CD1c-positive myeloid dendritic cell (primary cell): ENCODE data around the gene CNGB1.
A peak's percentile ranks its signal among the peaks of the same experiment; 100 is the strongest.
"Not testable (repeated sequence)": the region's sequence is repeated elsewhere in the genome, so short reads cannot be mapped to it uniquely, and the experiment has no call there.

ENCODE experiments used
- DNase-seq: peaks from one replicate; pipeline ENCODE4 v3.0.0-alpha.2; 2016; ENCODE audit errors: extremely low spot score

The CNGB1 gene

DNA sequence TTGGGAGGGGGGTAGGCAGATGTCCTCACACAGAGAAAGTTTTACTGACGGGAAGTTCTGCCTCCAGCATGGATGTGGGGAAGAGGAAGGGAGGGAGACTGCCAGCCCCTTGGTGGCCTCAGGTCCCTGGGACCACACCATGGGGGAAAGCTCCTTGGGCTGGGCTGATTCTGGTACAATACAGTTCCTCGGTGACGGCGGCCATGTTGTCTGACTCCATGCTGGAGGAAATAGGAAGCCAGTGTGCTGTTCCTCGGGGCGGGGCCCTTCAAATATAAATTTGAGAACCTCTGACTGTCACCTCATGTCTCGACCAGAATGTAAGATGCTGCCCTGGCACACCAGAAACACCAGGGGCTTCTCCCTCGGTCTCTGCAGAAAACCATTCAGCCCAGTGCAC is 66.8 kb downstream of the CNGB1 start:
- no peak for DNase-seq

DNA sequence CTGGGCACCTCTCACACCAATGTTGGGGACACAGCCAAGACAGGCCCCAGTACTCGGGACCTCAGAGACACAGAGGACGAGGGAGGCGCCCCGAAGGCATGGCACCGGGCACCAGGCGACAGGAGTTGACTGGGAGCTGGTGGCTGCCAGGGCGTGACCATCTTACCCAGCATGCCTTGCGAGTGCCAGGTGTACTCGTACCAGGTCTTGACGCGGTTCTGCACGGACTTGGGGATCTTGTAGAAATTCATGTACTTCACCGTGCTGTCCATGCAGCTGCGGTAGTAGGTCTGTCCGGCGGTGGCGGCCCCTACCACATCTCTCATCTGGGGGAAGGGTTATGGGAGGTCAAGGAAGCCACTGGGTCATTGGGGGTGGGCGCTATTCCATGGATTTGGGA is 67.3 kb downstream of the CNGB1 start:
- no peak for DNase-seq

GRCh38 chr16:57901480-57902069 is 69.4 kb downstream of the CNGB1 start:
- no peak for DNase-seq

DNA sequence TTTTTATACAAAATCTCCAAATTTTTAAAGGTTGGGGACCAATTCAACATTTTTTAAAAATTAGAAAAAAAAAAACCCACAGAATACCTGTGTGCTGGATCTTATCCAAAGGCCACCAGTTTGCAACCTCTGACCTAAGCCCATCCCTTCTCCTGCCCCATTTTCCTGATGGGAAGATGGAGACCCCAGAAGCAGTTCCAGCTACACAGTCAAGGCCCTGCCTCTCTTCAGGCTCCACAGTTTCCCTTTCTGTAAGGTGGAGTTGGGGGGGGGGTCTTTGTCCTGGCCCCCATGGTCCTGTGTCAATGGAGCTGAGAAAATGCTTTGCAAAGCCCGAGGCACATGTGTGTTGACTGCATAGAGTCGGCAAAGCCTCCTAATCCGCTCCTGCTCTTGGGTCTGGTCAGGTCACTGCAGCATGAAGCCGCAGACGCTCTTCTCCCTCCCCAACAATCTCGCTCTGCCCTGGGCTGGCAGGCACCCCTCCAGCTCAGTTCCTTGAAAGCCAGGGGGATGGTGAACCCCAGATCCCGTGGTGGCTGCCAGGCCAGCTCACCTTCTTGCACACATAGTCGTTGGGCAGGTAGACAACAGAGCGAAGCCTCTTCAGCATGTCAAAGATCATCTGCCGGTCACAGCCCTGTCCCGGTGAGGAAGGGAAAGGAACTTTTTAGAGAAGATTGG is 70.0 kb downstream of the CNGB1 start:
- DNase-seq: no peak

DNA sequence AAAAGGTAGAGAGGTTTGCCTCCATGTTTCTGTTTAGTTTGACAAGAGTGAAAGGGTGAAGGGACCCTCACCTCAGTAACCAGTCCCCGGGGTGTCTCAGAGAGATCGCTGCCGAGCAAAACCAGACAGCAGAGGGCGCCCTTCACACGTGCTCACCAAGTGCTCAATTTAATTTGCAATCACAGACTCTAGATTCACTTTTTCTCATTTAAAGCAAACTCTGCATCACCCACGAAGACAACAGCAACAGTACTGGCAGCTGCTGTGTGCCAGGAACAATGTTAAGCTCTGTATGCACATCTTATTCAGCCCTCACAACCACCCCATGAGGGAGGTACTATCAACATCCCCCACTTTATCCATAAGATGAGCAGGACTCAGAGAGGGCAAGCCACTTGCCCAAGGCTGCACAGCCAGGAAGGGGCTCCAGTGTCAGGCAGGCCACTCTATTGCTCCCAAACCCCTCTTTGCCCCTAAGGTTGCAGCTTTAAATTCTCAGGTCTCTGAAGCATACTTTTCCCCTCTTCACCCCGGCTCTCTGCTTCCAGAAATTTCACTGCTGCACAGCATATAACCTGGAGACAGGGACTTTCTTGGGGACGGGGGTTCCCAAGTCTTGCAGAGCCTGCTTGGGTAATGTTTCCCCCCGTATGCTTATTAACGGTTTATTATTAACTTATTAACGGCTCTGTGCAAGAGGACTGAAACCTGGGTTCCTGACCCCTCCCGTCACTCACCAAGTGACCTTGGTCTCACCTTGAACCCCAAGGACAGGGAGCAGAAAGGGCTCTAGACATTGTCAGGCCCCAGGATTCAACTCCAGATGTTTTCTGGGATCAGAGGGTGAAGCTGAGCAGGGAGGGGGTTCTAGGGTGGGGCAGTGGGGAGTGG is 70.9 kb downstream of the CNGB1 start:
- DNase-seq: peak; percentile 77

DNA sequence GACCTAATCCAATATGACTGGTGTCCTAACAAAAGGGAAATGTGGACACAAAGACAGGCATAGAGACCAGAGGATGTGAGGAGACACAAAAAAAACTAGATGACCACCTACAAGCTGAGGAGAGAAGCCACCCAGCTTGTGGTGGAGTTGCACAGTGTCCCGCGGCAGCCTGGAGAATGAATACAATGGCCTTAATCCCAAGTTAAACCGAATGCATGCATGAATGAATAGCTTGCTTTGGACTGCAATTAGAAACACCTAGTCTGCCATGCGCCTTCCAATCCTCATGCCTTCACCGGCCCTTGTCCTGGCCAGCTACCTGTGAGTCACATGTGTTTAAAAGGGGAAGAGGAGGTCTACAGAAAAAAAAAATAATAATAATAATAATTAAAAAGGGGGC is 72.0 kb downstream of the CNGB1 start:
- DNase-seq: no peak

GRCh38 chr16:57897996-57898395 is 72.9 kb downstream of the CNGB1 start:
- DNase-seq: no peak

DNA sequence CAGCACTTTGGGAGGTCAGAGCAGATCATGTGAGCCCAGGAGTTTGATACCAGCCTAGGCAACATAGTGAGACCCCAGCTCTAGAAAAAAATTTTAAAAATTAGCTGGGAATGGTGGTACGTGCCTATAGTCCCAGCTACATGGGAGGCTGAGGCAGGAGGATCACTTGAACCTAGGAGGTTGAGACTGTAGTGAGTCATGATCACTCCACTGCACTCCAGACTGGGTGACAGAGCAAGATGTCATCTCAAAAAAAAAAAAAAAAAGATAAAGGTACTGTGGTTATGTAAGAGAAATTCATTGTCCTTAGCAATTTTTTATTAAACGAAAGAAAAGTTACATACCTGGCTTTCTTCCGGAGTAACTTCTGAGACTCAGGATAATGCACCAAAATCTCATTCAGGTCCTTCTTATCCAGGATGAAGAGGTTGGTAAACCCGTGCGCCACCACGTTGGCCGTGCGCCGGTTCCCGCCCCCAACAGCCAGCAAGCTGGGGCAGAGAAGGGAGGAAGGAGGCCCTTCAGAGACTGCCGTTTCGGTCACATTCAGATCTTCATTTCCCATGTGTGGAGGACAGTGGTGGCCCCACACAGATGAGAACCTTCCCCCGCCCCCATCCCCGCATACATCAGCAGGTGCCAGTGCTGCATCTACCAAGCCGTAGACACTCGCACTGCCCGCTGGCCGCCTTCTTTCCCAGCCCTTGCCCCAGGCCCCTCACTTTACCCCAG is 73.7 kb downstream of the CNGB1 start:
- DNase-seq: no peak

DNA sequence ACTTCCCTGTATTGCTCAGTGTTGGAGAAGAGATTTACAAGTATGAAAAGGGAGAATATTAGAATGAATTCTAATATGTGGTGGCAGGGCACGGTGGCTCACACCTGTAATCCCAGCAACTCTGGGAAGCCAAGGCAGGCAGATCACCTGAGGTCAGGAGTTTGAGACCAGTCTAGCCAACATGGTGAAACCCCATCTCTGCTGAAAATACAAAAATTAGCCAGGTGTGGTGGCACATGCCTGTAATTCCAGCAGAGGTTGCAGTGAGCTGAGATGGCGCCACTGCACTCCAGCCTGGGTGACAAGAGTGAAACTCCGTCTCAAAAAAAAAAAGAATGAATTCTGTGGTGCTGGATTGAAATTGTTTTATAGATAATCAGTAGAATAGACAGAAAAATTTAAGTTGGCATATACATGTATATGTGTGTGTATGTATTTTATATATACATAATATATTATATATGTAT is 75.8 kb downstream of the CNGB1 start:
- not testable (repeated sequence) for DNase-seq

- DNase-seq: no peak
Measured at GRCh38 chr16:57894390-57895080, 76.4 kb downstream of the CNGB1 start.

DNA sequence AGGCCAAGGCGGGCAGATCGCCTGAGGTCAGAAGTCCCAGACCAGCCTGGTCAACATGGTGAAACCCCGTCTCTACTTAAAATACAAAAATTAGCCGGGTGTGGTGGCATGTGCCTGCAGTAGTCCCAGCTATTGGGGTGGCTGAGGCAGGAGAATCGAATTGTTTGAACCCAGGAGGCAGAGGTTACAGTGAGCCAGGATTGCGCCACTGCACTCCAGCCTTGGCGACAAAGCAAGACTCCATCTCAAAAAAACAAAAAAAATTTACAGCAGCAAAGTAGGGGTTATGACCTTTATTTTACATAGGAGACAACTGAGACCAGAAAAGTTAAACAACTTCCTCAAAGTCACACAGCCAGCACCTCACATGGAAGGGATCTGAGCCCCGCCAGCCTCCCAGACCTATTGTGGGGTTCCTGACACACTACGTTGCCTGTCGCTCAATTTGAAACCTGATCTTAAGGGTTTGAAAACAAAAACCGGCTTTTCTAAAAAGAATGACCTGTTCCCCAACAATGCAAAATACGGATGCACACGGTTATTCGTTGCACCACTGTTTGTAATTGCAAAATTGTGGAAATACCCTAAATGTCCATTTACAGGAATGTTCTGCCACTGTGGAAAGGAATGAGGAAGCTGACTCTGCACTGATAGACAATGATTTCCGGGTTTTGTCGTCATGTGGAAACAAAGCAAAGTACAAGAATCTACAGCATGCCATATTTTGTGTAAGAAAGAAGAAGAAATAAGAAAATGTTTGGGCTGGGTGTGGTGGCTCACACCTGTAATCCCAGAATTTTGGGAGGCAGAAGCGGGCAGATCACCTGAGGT is 77.2 kb downstream of the CNGB1 start:
- DNase-seq: peak; percentile 96

DNA sequence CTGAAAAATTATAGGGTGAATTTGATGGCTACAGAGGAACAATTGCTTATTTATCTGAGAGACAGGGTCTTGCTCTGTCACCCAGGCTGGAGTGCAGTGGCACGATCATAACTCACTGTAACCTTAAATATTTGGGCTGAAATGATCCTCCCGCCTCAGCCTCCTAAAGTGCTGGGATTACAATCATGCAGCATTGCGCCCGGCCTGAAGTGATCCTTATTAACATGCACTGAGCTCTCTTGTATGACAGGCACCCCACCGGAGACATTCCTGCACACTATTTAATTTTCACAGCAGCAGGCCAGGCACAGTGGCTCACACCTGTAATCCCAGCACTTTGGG is 77.7 kb downstream of the CNGB1 start:
- no peak for DNase-seq

- DNase-seq: peak; percentile 77
Measured at GRCh38 chr16:57892447-57893096, 78.4 kb downstream of the CNGB1 start.

GRCh38 chr16:57892041-57892440 is 78.9 kb downstream of the CNGB1 start:
- no peak for DNase-seq

DNA sequence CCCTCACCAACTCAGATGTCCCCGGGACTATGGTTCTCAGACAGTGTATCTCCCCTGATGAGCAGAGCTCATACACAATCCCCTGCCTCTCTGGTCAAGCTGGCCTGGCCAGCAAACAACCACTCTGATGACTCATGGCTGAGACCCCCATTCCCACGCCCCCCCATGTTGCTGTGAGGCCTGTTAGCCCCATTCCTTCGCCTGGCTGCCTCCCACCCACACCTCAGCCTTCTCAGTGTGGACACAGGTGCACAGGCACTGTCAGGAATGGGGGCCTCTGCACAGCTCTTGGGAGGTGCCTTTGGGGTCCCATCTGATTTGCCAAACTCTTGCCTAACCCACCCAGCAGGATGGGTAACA is 80.2 kb downstream of the CNGB1 start:
- DNase-seq: no peak

- DNase-seq: peak; percentile 80
Measured at GRCh38 chr16:57889960-57890751, 80.8 kb downstream of the CNGB1 start.

- DNase-seq: peak; percentile 53
Measured at GRCh38 chr16:57889522-57889921, 81.4 kb downstream of the CNGB1 start.

DNA sequence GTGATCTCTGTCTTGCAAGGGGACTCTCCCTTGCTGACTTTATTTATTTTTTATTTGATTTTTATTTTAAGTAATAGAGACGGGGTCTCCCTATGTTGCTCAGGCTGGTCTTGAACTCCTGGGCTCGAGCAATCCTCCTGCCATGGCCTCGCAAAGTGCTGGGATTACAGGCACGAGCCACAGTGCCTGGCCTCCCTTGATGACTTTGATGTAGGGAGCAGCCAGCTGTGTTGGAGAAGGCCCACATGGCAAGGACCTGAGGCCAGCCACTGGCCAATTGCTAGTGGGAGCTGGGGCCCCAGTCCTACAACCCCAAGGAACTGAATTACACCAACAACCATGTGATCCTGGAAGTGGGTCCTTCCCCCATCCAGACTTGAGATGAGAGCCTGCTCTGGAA is 81.8 kb downstream of the CNGB1 start:
- DNase-seq: no peak

- DNase-seq: no peak
Measured at GRCh38 chr16:57888128-57888527, 82.8 kb downstream of the CNGB1 start.
